Esophagus muscularis mucosa (tissue), 4 donors: ENCODE measurements around the gene DCC. TPM values are rescaled to one million over a fixed set of nuclear protein-coding genes. Genes with fewer than 3 reads are reported as not detected.

Experiments used
- DNase-seq: peaks from one replicate; pipeline ENCODE4 v3.0.0-alpha.2; 2017; ENCODE audit errors: extremely low spot score
- H3K27ac ChIP-seq, 4 donors: fragments of 200-600 bp; sonication (generic); replicated peaks in 1 of 4; 1 replicate in 3 of 4; 2 replicates in 1 of 4; pipeline ENCODE4 v1.5.1; 2016 to 2019; ENCODE audit warnings: mild to moderate bottlenecking in 1 of 4
- H3K27me3 ChIP-seq, 4 donors: fragments of 200-600 bp; sonication (generic); one replicate each; pipeline versions ENCODE4 v1.5.1 to v1.6.0; 2016 to 2019
- H3K36me3 ChIP-seq, 4 donors: fragments of 200-600 bp; sonication (generic); one replicate each; pipeline ENCODE4 v1.5.1; 2016 to 2019
- H3K4me1 ChIP-seq, 4 donors: fragments of 200-600 bp; sonication (generic); one replicate each; pipeline ENCODE4 v1.5.1; 2016 to 2019
- H3K4me3 ChIP-seq, 4 donors: fragments of 200-600 bp; sonication (generic); 1 replicate in 2 of 4; 2 replicates in 2 of 4; pipeline ENCODE4 v1.5.1; 2016 to 2019; ENCODE audit warnings: mild to moderate bottlenecking in 4 of 4, moderate library complexity in 1 of 4
- H3K9me3 ChIP-seq, 4 donors: fragments of 200-600 bp; sonication (generic); 1 replicate in 3 of 4; 2 replicates in 1 of 4; pipeline ENCODE4 v1.5.1; 2016 to 2019
- EP300 ChIP-seq: sonication (generic); formaldehyde crosslinking; IDR thresholded peaks from one replicate; pipeline ENCODE4 v1.6.1; 2017; ENCODE audit warnings: antibody characterized with exemption
- POLR2A ChIP-seq: fragments of 450-650 bp; IDR thresholded peaks from one replicate; pipeline ENCODE4 v1.6.1; 2017; ENCODE audit warnings: antibody characterized with exemption, moderate library complexity, mild to moderate bottlenecking, low read depth
- POLR2AphosphoS5 ChIP-seq, 2 donors: sonication (generic); formaldehyde crosslinking; IDR thresholded peaks; one replicate each; pipeline ENCODE4 v1.6.1; 2017; ENCODE audit warnings: antibody characterized with exemption in 2 of 2
- WGBS: methylation state at CpG from one replicate; pipeline ENCODE4 v1.1.5; 2018; 5-methylcytosine and 5-hydroxymethylcytosine counted together
- intact Hi-C: fragments of 100-400 bp; cut with DNase I; formaldehyde crosslinking; loops from one replicate; pipeline ENCODE4 v1.15.1; 2023
- total RNA-seq, 4 donors: library from RNA; depleted of rRNA; stranded (reverse); fragments of >200 nt; gene quantifications; one replicate each; pipeline versions ENCODE4 v1.1.0 to v1.2.1, GENCODE V29; 2016
- TF ChIP-seq, protein P1 (sequence below), 3 experiments: fragments of 200-600 bp in 2 of 3; fragments of 450-650 bp in 1 of 3; sonication (generic) in 2 of 3; IDR thresholded peaks; one replicate each; pipeline ENCODE4 v1.5.1; 2017 to 2019; ENCODE audit warnings: antibody characterized with exemption in 3 of 3, mild to moderate bottlenecking in 2 of 3, moderate library complexity in 1 of 3

Gene DCC
- total RNA-seq, 4 donors from 2014 or later, result 0.46 to 0.99 (median 0.83) TPM; not detected in 1

- intact Hi-C loops, result no loop called here
- H3K27me3 ChIP-seq, result no peaks in the 10 kb centered on the region
- H3K9me3 ChIP-seq, result no peaks in the 10 kb centered on the region
- H3K36me3 ChIP-seq, result no peaks in the 10 kb centered on the region
- TF ChIP-seq POLR2AphosphoS5 (IDR thresholded peaks at IDR 0.05) (no peak), EP300 (no peak), POLR2A (no peak)
- TF ChIP-seq, protein P1, sequence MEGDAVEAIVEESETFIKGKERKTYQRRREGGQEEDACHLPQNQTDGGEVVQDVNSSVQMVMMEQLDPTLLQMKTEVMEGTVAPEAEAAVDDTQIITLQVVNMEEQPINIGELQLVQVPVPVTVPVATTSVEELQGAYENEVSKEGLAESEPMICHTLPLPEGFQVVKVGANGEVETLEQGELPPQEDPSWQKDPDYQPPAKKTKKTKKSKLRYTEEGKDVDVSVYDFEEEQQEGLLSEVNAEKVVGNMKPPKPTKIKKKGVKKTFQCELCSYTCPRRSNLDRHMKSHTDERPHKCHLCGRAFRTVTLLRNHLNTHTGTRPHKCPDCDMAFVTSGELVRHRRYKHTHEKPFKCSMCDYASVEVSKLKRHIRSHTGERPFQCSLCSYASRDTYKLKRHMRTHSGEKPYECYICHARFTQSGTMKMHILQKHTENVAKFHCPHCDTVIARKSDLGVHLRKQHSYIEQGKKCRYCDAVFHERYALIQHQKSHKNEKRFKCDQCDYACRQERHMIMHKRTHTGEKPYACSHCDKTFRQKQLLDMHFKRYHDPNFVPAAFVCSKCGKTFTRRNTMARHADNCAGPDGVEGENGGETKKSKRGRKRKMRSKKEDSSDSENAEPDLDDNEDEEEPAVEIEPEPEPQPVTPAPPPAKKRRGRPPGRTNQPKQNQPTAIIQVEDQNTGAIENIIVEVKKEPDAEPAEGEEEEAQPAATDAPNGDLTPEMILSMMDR (IDR thresholded peaks at IDR 0.05), result no peak
- no peaks in the 10 kb centered on the region for H3K4me1 ChIP-seq
- H3K27ac ChIP-seq, result no peak overlapping the region
- no peak overlapping the region for H3K4me3 ChIP-seq
- no peak for DNase-seq
Measured at GRCh38 chr18:52588931-52589330, 248.9 kb downstream of the DCC start.

DNA sequence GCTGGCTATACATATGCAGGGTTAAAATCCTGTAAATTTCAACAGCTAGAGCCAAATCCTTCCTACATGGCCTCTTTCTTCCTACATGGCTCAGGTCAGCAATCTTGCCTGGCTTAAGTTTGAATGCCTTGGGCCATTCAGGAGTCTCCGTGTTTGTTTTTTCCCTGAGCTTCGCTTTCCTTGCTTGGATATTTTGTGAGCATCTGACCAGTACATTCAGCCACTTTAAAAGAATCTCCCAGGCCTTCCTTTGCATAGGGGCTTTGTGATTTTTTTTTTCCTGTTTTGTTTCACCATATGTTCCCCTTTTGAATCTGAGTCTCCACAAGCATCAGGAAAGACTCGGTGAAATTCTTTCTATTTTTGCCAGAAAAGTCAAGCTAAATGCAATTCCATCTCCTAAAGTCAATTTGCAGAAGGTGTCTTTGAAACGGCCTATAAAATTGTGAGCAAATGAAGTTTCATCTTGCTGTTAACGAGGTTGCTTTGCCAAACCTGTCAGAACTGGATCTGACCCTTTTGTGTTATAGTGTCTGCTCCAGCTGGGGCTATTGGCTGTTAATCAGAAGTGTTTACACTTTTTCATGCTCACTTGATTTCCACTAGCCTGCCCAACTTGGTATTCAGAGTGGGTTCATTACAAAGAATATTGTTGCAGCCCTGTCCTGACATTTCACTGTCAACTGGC lies 256.9 kb downstream of the DCC start:
- no peak for DNase-seq
- no peak overlapping the region for H3K27ac ChIP-seq
- 48% methylated on average over 5 of the region's 5 CpGs for WGBS
- no peaks in the 10 kb centered on the region for H3K4me1 ChIP-seq
- no peak for TF ChIP-seq POLR2AphosphoS5 (IDR thresholded peaks at IDR 0.05)
- no peak for TF ChIP-seq EP300
- no peak for TF ChIP-seq POLR2A
- TF ChIP-seq, protein P1 (IDR thresholded peaks at IDR 0.05), result no peak
- no peaks in the 10 kb centered on the region for H3K9me3 ChIP-seq
- no peaks in the 10 kb centered on the region for H3K27me3 ChIP-seq
- no peak overlapping the region for H3K4me3 ChIP-seq
- H3K36me3 ChIP-seq, result no peaks in the 10 kb centered on the region
- intact Hi-C loops, result no loop called here

- Histone ChIP-seq H3K4me3 (no peak overlapping the region), H3K4me1 (no peaks in the 10 kb centered on the region), H3K36me3 (no peaks in the 10 kb centered on the region), H3K27ac (no peak overlapping the region), H3K27me3 (no peaks in the 10 kb centered on the region), H3K9me3 (no peaks in the 10 kb centered on the region)
- intact Hi-C loops, result no loop called here
- WGBS, result 36% methylated on average over 2 of the region's 2 CpGs
- TF ChIP-seq EP300 (no peak), POLR2A (no peak), POLR2AphosphoS5 (IDR thresholded peaks at IDR 0.05) (no peak)
- TF ChIP-seq, protein P1 (IDR thresholded peaks at IDR 0.05), result no peak
- no peak for DNase-seq
Measured at GRCh38 chr18:52598921-52599320, 258.9 kb downstream of the DCC start.

GRCh38 chr18:52602820-52603219 lies 262.8 kb downstream of the DCC start:
- H3K9me3 ChIP-seq, result no peaks in the 10 kb centered on the region
- no peaks in the 10 kb centered on the region for H3K4me1 ChIP-seq
- intact Hi-C loops, result no loop called here
- H3K27ac ChIP-seq, result no peak overlapping the region
- TF ChIP-seq EP300 (no peak), POLR2A (no peak), POLR2AphosphoS5 (IDR thresholded peaks at IDR 0.05) (no peak)
- TF ChIP-seq, protein P1 (IDR thresholded peaks at IDR 0.05), result no peak
- no peak for DNase-seq
- WGBS, result 83% methylated on average over 1 of the region's 1 CpG
- no peaks in the 10 kb centered on the region for H3K36me3 ChIP-seq
- H3K27me3 ChIP-seq, result no peaks in the 10 kb centered on the region
- H3K4me3 ChIP-seq, result no peak overlapping the region

DNA sequence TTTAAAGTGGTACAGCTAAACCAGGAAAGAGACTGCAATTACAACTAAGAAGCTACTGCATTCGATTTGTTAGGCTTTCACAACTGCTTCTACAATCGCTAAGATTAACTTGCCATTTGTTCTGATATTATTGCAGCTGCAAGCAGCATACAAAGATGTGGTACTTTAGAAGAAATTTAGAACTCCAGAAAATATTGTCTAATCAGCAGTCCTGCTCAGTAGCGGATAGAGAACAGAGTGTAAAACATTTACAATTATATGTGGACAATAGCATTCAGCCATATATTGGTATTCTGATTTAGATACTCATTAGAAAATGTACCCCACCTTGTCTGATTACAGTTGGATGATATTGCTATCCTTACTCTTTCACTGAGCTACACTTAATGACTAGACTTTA lies 265.3 kb downstream of the DCC start:
- no peak overlapping the region for H3K4me3 ChIP-seq
- WGBS, result 78% methylated on average over 3 of the region's 3 CpGs
- TF ChIP-seq EP300 (no peak), POLR2AphosphoS5 (IDR thresholded peaks at IDR 0.05) (no peak), POLR2A (no peak)
- TF ChIP-seq, protein P1 (IDR thresholded peaks at IDR 0.05), result no peak
- intact Hi-C loops, result no loop called here
- no peaks in the 10 kb centered on the region for H3K9me3 ChIP-seq
- H3K27me3 ChIP-seq, result no peaks in the 10 kb centered on the region
- no peaks in the 10 kb centered on the region for H3K36me3 ChIP-seq
- no peak overlapping the region for H3K27ac ChIP-seq
- no peaks in the 10 kb centered on the region for H3K4me1 ChIP-seq
- no peak for DNase-seq
